Measurements from ENCODE around the gene CYB561. TPM values are rescaled to one million over a fixed set of nuclear protein-coding genes. Genes with fewer than 3 reads are reported as not detected.
A peak's percentile ranks its signal among the peaks of the same experiment; 100 is the strongest.

The CYB561 gene
- total RNA-seq, 1 experiment from 2014 or later: 67.6 TPM

DNA sequence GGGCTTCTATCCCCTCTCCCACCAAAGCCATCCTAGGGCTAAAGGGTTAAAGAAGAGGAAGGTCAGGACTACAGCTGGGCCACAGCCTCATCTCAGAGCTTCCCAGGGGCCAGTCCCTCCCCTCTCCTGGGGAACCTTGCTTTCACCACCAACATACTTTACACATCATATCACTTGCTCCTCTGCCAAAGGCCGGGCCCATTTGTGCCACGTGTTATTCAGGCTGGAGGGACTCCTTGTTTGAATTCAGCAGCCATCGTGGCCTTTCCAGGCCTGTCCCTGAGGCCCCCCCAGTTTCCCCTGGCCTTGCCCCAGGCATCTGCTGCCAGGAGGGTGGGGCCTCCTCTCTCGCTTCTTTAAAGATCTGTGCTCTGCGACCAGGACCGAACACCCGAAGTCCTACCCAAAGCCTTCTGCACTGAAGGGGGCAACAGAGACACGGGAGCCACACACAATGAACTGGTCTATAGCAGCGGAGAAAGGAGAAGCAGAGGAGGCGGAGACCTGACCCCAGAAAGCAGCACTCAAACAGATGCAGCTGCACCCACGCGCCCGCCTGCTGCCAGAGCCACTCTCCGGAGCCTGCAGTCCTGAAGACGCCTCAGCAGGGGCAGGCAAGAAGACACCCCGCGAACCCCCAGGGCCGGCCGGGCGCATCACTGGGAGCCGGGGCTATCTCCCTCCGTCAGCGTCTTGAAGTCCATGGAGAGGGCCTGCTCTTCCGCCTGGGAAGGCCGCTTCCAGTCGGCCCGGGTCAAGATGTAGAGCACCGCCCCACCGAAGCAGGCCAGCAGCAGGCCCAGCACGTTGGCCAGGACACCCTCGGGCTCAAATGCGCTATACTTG lies 12.1 kb downstream of the CYB561 start:
- Histone ChIP-seq H4K20me1 (ENCODE audit: insufficient read depth) (no peaks in the 10 kb centered on the region), H3K4me3 (replicated peaks in 1 of 2; ENCODE audit: low read depth in 1 of 2, low read length in 2 of 2) (no peak overlapping the region), H3K4me1 (ENCODE audit: control insufficient read depth in 1 of 2, insufficient read depth in 2 of 2, low read length in 2 of 2) (peaks cover 45% of the 10 kb centered on the region in 2 experiments), H3K4me2 (ENCODE audit: low read length) (peak overlapping the region; percentile 27), H3K9me3 (ENCODE audit: control insufficient read depth in 1 of 2, insufficient read depth in 1 of 2, low read depth in 1 of 2, low read length in 2 of 2) (no peaks in the 10 kb centered on the region), H3K27me3 (ENCODE audit: insufficient read depth, low read length) (no peaks in the 10 kb centered on the region), H3K9ac (ENCODE audit: low read length) (0 out of 2 replicates have a peak overlapping the region, but pooled peaks have one; percentile 22), H3K27ac (ENCODE audit: low read depth, low read length) (peak overlapping the region; percentile 52), H3K36me3 (ENCODE audit: control insufficient read depth in 1 of 2, insufficient read depth in 2 of 2, low read length in 2 of 2) (peaks cover 9 to 11% of the 10 kb centered on the region in 2 experiments; a peak in 3 of 4 replicates), H3K9me2 (ENCODE audit: insufficient read depth) (no peaks in the 10 kb centered on the region), H3K79me2 (ENCODE audit: insufficient read depth, low read length) (peaks cover 17% of the 10 kb centered on the region; the same call in 1 of the 2 replicates), H2AFZ (ENCODE audit: low read depth, low read length, poor library complexity, severe bottlenecking) (no peak overlapping the region)
- DNase-seq (ENCODE audit: low read depth, low spot score): no peak
- ChIA-PET POLR2A (interaction anchor here (1.5 to 3.0 kb wide), 3 partner anchors 11 to 188 kb away, joined by 6 to 23 read pairs (median 10); partner anchors contain the start of genes CYB561 and MAP3K3), CTCF (interaction anchor here (0.5 to 4.9 kb wide), 8 partner anchors 8 to 178 kb away, joined by 3 to 62 read pairs (median 20); partner anchors contain the start of genes CYB561 and KCNH6), RAD21 (ENCODE audit: low non-redundant PET in 1 of 2, low total read pairs in 2 of 2, uncharacterized antibody in 2 of 2, unreplicated experiment in 2 of 2) (interaction anchor here (2.2 to 3.3 kb wide), 2 partner anchors 44 to 45 kb away, joined by 9 to 16 read pairs; partner anchors contain the start of gene ACE (in 1 of the 2))
- TF ChIP-seq, protein P1, sequence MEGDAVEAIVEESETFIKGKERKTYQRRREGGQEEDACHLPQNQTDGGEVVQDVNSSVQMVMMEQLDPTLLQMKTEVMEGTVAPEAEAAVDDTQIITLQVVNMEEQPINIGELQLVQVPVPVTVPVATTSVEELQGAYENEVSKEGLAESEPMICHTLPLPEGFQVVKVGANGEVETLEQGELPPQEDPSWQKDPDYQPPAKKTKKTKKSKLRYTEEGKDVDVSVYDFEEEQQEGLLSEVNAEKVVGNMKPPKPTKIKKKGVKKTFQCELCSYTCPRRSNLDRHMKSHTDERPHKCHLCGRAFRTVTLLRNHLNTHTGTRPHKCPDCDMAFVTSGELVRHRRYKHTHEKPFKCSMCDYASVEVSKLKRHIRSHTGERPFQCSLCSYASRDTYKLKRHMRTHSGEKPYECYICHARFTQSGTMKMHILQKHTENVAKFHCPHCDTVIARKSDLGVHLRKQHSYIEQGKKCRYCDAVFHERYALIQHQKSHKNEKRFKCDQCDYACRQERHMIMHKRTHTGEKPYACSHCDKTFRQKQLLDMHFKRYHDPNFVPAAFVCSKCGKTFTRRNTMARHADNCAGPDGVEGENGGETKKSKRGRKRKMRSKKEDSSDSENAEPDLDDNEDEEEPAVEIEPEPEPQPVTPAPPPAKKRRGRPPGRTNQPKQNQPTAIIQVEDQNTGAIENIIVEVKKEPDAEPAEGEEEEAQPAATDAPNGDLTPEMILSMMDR (IDR thresholded peaks at IDR 0.05 in 2 of 3, conservative IDR thresholded peaks at IDR 0.05 in 1 of 3; ENCODE audit: borderline replicate concordance in 1 of 3, insufficient read depth in 1 of 3, low read depth in 2 of 3, low read length in 2 of 3): no peak
- TF ChIP-seq JUND (IDR thresholded peaks at IDR 0.05) (no peak), ELF1 (IDR thresholded peaks at IDR 0.05; ENCODE audit: borderline replicate concordance, low read depth) (no peak), CBX3 (IDR thresholded peaks at IDR 0.05; ENCODE audit: low read depth) (no peak), RAD21 (IDR thresholded peaks at IDR 0.05; ENCODE audit: low read depth) (no peak), POLR2A (IDR thresholded peaks at IDR 0.05; ENCODE audit: borderline replicate concordance, extremely low read depth, insufficient read depth, insufficient read length) (no peak), EZH2 (IDR thresholded peaks at IDR 0.05) (no peak), EGR1 (IDR thresholded peaks at IDR 0.05; ENCODE audit: low read depth) (no peak), ZNF274 (IDR thresholded peaks at IDR 0.05; ENCODE audit: low read depth, low read length) (no peak), TCF7L2 (IDR thresholded peaks at IDR 0.05; ENCODE audit: borderline replicate concordance, extremely low read depth, insufficient read depth, insufficient read length) (no peak), MAX (IDR thresholded peaks at IDR 0.05) (no peak), POLR2AphosphoS5 (IDR thresholded peaks at IDR 0.05; ENCODE audit: low read depth, low read length) (no peak)
- TF ChIP-seq, protein P2, sequence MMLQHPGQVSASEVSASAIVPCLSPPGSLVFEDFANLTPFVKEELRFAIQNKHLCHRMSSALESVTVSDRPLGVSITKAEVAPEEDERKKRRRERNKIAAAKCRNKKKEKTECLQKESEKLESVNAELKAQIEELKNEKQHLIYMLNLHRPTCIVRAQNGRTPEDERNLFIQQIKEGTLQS (IDR thresholded peaks at IDR 0.05): no peak
- TF ChIP-seq, protein P3, sequence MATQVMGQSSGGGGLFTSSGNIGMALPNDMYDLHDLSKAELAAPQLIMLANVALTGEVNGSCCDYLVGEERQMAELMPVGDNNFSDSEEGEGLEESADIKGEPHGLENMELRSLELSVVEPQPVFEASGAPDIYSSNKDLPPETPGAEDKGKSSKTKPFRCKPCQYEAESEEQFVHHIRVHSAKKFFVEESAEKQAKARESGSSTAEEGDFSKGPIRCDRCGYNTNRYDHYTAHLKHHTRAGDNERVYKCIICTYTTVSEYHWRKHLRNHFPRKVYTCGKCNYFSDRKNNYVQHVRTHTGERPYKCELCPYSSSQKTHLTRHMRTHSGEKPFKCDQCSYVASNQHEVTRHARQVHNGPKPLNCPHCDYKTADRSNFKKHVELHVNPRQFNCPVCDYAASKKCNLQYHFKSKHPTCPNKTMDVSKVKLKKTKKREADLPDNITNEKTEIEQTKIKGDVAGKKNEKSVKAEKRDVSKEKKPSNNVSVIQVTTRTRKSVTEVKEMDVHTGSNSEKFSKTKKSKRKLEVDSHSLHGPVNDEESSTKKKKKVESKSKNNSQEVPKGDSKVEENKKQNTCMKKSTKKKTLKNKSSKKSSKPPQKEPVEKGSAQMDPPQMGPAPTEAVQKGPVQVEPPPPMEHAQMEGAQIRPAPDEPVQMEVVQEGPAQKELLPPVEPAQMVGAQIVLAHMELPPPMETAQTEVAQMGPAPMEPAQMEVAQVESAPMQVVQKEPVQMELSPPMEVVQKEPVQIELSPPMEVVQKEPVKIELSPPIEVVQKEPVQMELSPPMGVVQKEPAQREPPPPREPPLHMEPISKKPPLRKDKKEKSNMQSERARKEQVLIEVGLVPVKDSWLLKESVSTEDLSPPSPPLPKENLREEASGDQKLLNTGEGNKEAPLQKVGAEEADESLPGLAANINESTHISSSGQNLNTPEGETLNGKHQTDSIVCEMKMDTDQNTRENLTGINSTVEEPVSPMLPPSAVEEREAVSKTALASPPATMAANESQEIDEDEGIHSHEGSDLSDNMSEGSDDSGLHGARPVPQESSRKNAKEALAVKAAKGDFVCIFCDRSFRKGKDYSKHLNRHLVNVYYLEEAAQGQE (IDR thresholded peaks at IDR 0.05; ENCODE audit: low read depth): no peak
- BruUV-seq (replicated peaks): no TSS peak
- no peak for ATAC-seq
- intact Hi-C loops (cut with micrococcal nuclease): no loop called here

Data from HCT116 (cell line).